HepG2 (cell line): ENCODE data around the gene MAGEB18. TPM values are rescaled to one million over a fixed set of nuclear protein-coding genes. Genes with fewer than 3 reads are reported as not detected.
A peak's percentile ranks its signal among the peaks of the same experiment; 100 is the strongest.

Source experiments
- ATAC-seq: fragments of 200-7000 bp; cut with Tn5 transposase; 3 replicates; pipeline ENCODE4 v1.9.1; 2020; ENCODE audit warnings: mild to moderate bottlenecking, moderate library complexity
- BruUV-seq: library from RNA; stranded (reverse); fragments of 400-500 nt; replicated peaks from 2 replicates; lab custom pipeline; 2021; lab: Mats Ljungman, UMichigan
- CTCF ChIA-PET: fragments of 300-600 bp; formaldehyde crosslinking; extraction: SDS; loops from one replicate; lab custom pipeline; 2021; ENCODE audit warnings: low total read pairs, inconsistent platforms, low intra/inter-chr PET ratio; lab: Yijun Ruan, JAX
- POLR2A ChIA-PET: fragments of 350-600 bp; sonication (Branson Sonifier 250); formaldehyde crosslinking; loops from one replicate; lab custom pipeline; 2020; ENCODE audit warnings: antibody characterized with exemption, inconsistent platforms; lab: Yijun Ruan, JAX
- DNase-seq: peaks from one replicate; pipeline ENCODE4 v3.0.0-alpha.2; 2015; ENCODE audit warnings: low spot score
- FAIRE-seq: peaks from 3 replicates; lab custom pipeline; 2011; peaks lifted over from hg19 to GRCh38; lab: Jason Lieb, UNC
- H2AFZ ChIP-seq: one replicate; pipeline ENCODE4 v1.6.1; 2011; ENCODE audit warnings: low read length, inconsistent platforms
- H3K27ac ChIP-seq: fragments of 300-600 bp; 3 replicates; pipeline ENCODE4 v1.8.0; 2011; ENCODE audit warnings: mixed run types, mild to moderate bottlenecking, mixed read lengths, low read length, inconsistent platforms; ENCODE audit not compliant: insufficient read depth; ENCODE audit errors: extremely low read length
- H3K27me3 ChIP-seq, 2 experiments: fragments of 200-600 bp in 1 of 2; 2 replicates in 1 of 2; 3 replicates in 1 of 2; pipeline versions ENCODE4 v1.6.0 to v1.8.0; 2011; ENCODE audit warnings: low read length in 2 of 2, mild to moderate bottlenecking in 2 of 2, moderate library complexity in 2 of 2, inconsistent platforms in 1 of 2; ENCODE audit not compliant: insufficient read depth in 2 of 2, control insufficient read depth in 1 of 2
- H3K36me3 ChIP-seq, 2 experiments: fragments of 200-600 bp in 1 of 2; replicated peaks in 1 of 2; 2 replicates in 1 of 2; 3 replicates in 1 of 2; pipeline versions ENCODE4 v1.5.1 to v1.8.0; 2011; ENCODE audit warnings: low read length in 2 of 2, inconsistent platforms in 1 of 2; ENCODE audit not compliant: insufficient read depth in 2 of 2, control insufficient read depth in 1 of 2
- H3K4me1 ChIP-seq: 2 replicates; pipeline ENCODE4 v1.5.1; 2012; ENCODE audit warnings: low read length, inconsistent platforms; ENCODE audit not compliant: insufficient read depth
- H3K4me2 ChIP-seq: 2 replicates; pipeline ENCODE4 v1.6.0; 2011; ENCODE audit warnings: low read depth, low read length, inconsistent platforms
- H3K4me3 ChIP-seq, 3 experiments: fragments of 200-600 bp in 1 of 3; sonication (generic), shearing (Covaris generic) in 1 of 3; replicated peaks in 1 of 3; 2 replicates each; pipeline ENCODE4 v1.5.1; 2011 to 2016; ENCODE audit warnings: low read length in 3 of 3, inconsistent platforms in 2 of 3, low read depth in 2 of 3, mild to moderate bottlenecking in 2 of 3, control low read depth in 1 of 3, mixed read lengths in 1 of 3; ENCODE audit not compliant: insufficient read depth in 1 of 3
- H3K79me2 ChIP-seq: one replicate; pipeline ENCODE4 v1.6.1; 2011; ENCODE audit warnings: low read length, inconsistent platforms; ENCODE audit not compliant: insufficient read depth
- H3K9ac ChIP-seq: 2 replicates; pipeline ENCODE4 v1.6.0; 2011; ENCODE audit warnings: mild to moderate bottlenecking, low read depth, low read length, inconsistent platforms; ENCODE audit not compliant: insufficient read depth
- H3K9me3 ChIP-seq: 2 replicates; pipeline ENCODE4 v1.5.1; 2012; ENCODE audit warnings: mild to moderate bottlenecking, low read length
- H4K20me1 ChIP-seq: 2 replicates; pipeline ENCODE4 v1.6.0; 2011; ENCODE audit warnings: inconsistent platforms, mild to moderate bottlenecking, low read length, moderate library complexity; ENCODE audit not compliant: insufficient read depth
- HDAC1 ChIP-seq: sonication (generic); formaldehyde crosslinking; IDR thresholded peaks from 2 replicates; pipeline ENCODE4 v1.5.1; 2020; ENCODE audit warnings: mild to moderate bottlenecking, missing genetic modification reagents
- MAF1 ChIP-seq: sonication (generic); formaldehyde crosslinking; IDR thresholded peaks from 2 replicates; pipeline ENCODE4 v1.5.0; 2020; ENCODE audit warnings: missing genetic modification reagents, borderline replicate concordance
- MAFF ChIP-seq: IDR thresholded peaks from 2 replicates; pipeline ENCODE4 v1.6.1; 2011; ENCODE audit warnings: low read depth, low read length, improper control_type of control experiment
- MAFK ChIP-seq, 2 experiments: IDR thresholded peaks in 1 of 2; conservative IDR thresholded peaks in 1 of 2; 2 replicates each; pipeline ENCODE4 v1.6.1; 2011; ENCODE audit warnings: improper control_type of control experiment in 2 of 2, low read length in 2 of 2
- WGBS: methylation state at CpG from one replicate; pipeline ENCODE4 v1.1.6; 2017; ENCODE audit warnings: low lambda C conversion rate; 5-methylcytosine and 5-hydroxymethylcytosine counted together
- in situ Hi-C: cut with HindIII; loops from 2 replicates; pipeline ENCODE4 v1.10.0; 2017; ENCODE audit warnings: low pct_unique_long_range_greater_than_20kb; ENCODE audit not compliant: extremely low pct_ligation_motif_present
- intact Hi-C: fragments of 100-400 bp; cut with micrococcal nuclease; formaldehyde crosslinking; loops from one replicate; pipeline ENCODE4 v1.10.0; 2022; ENCODE audit not compliant: unreplicated experiment
- polyA plus RNA-seq, 8 experiments: library from polyadenylated mRNA; depleted of rRNA in 3 of 8; stranded (reverse) in 7 of 8; unstranded in 1 of 8; fragments of >200 nt; fragmentation: Illumina TruSeq in 4 of 8; extraction: Trizol in 4 of 8; gene quantifications; 2 replicates each; pipeline versions ENCODE4 v1.2.1 to v1.2.3, GENCODE V29; 2011 to 2016; ENCODE audit warnings: low read depth in 4 of 8, missing spikeins in 1 of 8, mixed read lengths in 1 of 8; ENCODE audit not compliant: insufficient read depth in 1 of 8
- total RNA-seq, 5 experiments: library from RNA; depleted of rRNA; stranded (reverse); fragments of >200 nt; fragmentation: Illumina TruSeq; extraction: Trizol; gene quantifications; 2 replicates each; pipeline ENCODE4 v1.2.3, GENCODE V29; 2016; ENCODE audit warnings: low read depth in 1 of 5
- TF ChIP-seq, protein P1 (sequence below): sonication (generic); formaldehyde crosslinking; IDR thresholded peaks from 2 replicates; pipeline ENCODE4 v1.4.0; 2020; ENCODE audit warnings: missing genetic modification reagents

MAGEB18 gene
- total and polyA plus RNA-seq, 2 of the 13 experiments (the other 11 are each of a cell fraction or from before 2014, with no cell fraction given) = not detected

DNA sequence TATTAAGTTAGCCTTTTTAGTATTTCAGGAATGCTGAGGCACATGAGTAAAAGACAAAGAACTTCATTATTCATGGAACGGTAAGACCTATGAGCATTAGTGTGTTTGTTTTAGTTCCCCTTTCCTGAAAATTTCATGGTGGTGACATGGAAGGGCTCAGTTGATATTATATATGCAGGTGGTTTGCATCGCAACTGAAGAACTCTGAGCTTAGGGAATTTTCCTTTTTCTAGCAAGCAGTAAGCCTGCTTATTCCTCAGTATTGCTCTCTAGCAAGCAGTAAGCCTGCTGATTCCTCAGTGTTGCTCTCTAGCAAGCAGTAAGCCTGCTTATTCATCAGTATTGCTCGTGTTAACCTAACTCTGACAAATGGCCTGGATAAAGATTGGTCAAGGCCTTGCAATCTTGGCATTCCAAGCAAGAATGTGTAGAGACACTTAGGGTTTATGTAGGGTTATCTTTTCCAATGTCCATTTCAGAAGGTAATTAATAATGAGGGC lies 37.7 kb upstream of the MAGEB18 start:
- ATAC-seq (no peak), FAIRE-seq (no peak), DNase-seq (no peak)
- intact Hi-C loops (no loop called here), in situ Hi-C loops (no loop called here)
- ChIA-PET CTCF (no interaction called here), POLR2A (no interaction called here)
- no peak overlapping the region for H3K9ac ChIP-seq
- no peak overlapping the region for H3K4me3 ChIP-seq
- H3K4me2 ChIP-seq = no peak overlapping the region
- no peak overlapping the region for H3K27ac ChIP-seq
- H3K36me3 ChIP-seq = no peaks in the 10 kb centered on the region
- H3K27me3 ChIP-seq = no peaks in the 10 kb centered on the region
- H3K9me3 ChIP-seq = no peaks in the 10 kb centered on the region
- BruUV-seq = no TSS peak
- H3K4me1 ChIP-seq = no peaks in the 10 kb centered on the region
- WGBS = 0% methylated on average over 2 of the region's 3 CpGs
- no peak for TF ChIP-seq HDAC1
- TF ChIP-seq, protein P1, sequence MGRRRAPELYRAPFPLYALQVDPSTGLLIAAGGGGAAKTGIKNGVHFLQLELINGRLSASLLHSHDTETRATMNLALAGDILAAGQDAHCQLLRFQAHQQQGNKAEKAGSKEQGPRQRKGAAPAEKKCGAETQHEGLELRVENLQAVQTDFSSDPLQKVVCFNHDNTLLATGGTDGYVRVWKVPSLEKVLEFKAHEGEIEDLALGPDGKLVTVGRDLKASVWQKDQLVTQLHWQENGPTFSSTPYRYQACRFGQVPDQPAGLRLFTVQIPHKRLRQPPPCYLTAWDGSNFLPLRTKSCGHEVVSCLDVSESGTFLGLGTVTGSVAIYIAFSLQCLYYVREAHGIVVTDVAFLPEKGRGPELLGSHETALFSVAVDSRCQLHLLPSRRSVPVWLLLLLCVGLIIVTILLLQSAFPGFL (CRISPR knock-in tag) = no peak
- no peaks in the 10 kb centered on the region for H3K79me2 ChIP-seq
- H2AFZ ChIP-seq = no peak overlapping the region
- H4K20me1 ChIP-seq = no peaks in the 10 kb centered on the region

DNA sequence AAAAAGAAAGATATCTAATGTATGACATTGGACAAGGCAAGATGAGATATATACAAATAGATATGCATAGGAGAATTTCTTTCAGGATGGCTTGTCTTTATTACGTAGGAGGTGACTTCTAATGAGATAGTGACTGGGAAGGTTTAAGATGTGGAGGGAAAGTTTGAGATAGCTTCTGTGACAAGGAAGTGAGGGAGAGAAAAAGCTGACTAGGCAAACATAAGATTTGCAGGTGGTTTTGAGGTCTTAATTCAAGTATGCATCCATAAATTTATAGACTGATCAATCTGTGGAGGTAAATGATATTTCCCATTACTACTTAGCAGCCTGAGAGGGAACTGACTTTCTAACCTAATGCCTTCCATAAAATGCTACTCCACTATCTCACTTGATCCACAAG lies 29.0 kb upstream of the MAGEB18 start:
- H3K27ac ChIP-seq = no peak overlapping the region
- H4K20me1 ChIP-seq = no peaks in the 10 kb centered on the region
- ChIA-PET CTCF (no interaction called here), POLR2A (no interaction called here)
- no peaks in the 10 kb centered on the region for H3K79me2 ChIP-seq
- in situ Hi-C loops = no loop called here
- no peak overlapping the region for H3K4me3 ChIP-seq
- WGBS = 79% methylated on average over 1 of the region's 1 CpG
- no peak for ATAC-seq
- no peaks in the 10 kb centered on the region for H3K27me3 ChIP-seq
- TF ChIP-seq MAF1 (CRISPR knock-in tag) (no peak), MAFK (conservative IDR thresholded peaks at IDR 0.05 in 1 of 2, IDR thresholded peaks at IDR 0.05 in 1 of 2; ENCODE audit: low read length in 2 of 2) (peak; percentile 3 to 74; a peak in 2 of 4 replicates), MAFF (peak; percentile 60)
- TF ChIP-seq, all 625 proteins: peak for 2
- Histone ChIP-seq H2AFZ (no peak overlapping the region), H3K9ac (no peak overlapping the region), H3K9me3 (no peaks in the 10 kb centered on the region), H3K4me2 (no peak overlapping the region), H3K4me1 (no peaks in the 10 kb centered on the region), H3K36me3 (no peaks in the 10 kb centered on the region)
- no TSS peak for BruUV-seq
- intact Hi-C loops = no loop called here
- FAIRE-seq (no peak), DNase-seq (no peak)
